ENCODE data around the gene VIPR2.

- no peak for TF ChIP-seq CTCF (CRISPR knock-in tag; IDR thresholded peaks at IDR 0.05)
- no peak for TF ChIP-seq SNAPC2 (CRISPR knock-in tag; IDR thresholded peaks at IDR 0.05)
- TF ChIP-seq STAT6 (CRISPR knock-in tag; IDR thresholded peaks at IDR 0.05; ENCODE audit: borderline replicate concordance): no peak
- TF ChIP-seq ZNF281 (CRISPR knock-in tag; IDR thresholded peaks at IDR 0.05; ENCODE audit: borderline replicate concordance): no peak
- TF ChIP-seq ZSCAN9 (CRISPR knock-in tag; IDR thresholded peaks at IDR 0.05; ENCODE audit: borderline replicate concordance): no peak
- TF ChIP-seq CHCHD3 (CRISPR knock-in tag; IDR thresholded peaks at IDR 0.05): no peak
- TF ChIP-seq SP4 (CRISPR knock-in tag; IDR thresholded peaks at IDR 0.05): no peak
- no peak for TF ChIP-seq KDM2A (CRISPR knock-in tag; IDR thresholded peaks at IDR 0.05; ENCODE audit: borderline replicate concordance, low read depth)
- TF ChIP-seq EP300 (IDR thresholded peaks at IDR 0.05; ENCODE audit: low read depth in 2 of 2, low read length in 2 of 2): no peak
- no peak for TF ChIP-seq EP300 (CRISPR knock-in tag; IDR thresholded peaks at IDR 0.05; ENCODE audit: borderline replicate concordance)
- TF ChIP-seq POLR2A (IDR thresholded peaks at IDR 0.05; ENCODE audit: insufficient read depth in 1 of 2, low read depth in 2 of 2, low read length in 2 of 2): no peak
- TF ChIP-seq ZFX (CRISPR knock-in tag; IDR thresholded peaks at IDR 0.05; ENCODE audit: low read depth): no peak
Measured at GRCh38 chr7:158988302-158988862, 156.3 kb downstream of the VIPR2 start.
